ENCODE data around the gene RUNX3.

The RUNX3 gene

GRCh38 chr1:24929398-24930259 is 447 bp downstream of the RUNX3 start:
- DNase-seq (ENCODE audit: low read depth in 3 of 3), result peak in 1 of 3 donors; percentile 38

- no peak for DNase-seq (ENCODE audit: low read depth in 3 of 3)
Observed at GRCh38 chr1:24928689-24929397, 1.2 kb downstream of the RUNX3 start.

GRCh38 chr1:24927988-24928688 is 1.9 kb downstream of the RUNX3 start:
- DNase-seq (ENCODE audit: low read depth in 3 of 3), result no peak

GRCh38 chr1:24927473-24927872 is 2.6 kb downstream of the RUNX3 start:
- DNase-seq (ENCODE audit: low read depth in 3 of 3), result no peak

- DNase-seq (ENCODE audit: low read depth in 3 of 3), result no peak
Observed at GRCh38 chr1:24926563-24927249, 3.4 kb downstream of the RUNX3 start.

- DNase-seq (ENCODE audit: low read depth in 3 of 3), result no peak
Observed at GRCh38 chr1:24925963-24926362, 4.1 kb downstream of the RUNX3 start.

- peak; percentile 62 to 67 (median 63) for DNase-seq (ENCODE audit: low read depth in 3 of 3)
Observed at GRCh38 chr1:24925082-24925779, 4.8 kb downstream of the RUNX3 start.

- DNase-seq (ENCODE audit: low read depth in 3 of 3), result no peak
Observed at GRCh38 chr1:24923485-24924113, 6.5 kb downstream of the RUNX3 start.

- no peak for DNase-seq (ENCODE audit: low read depth in 3 of 3)
Observed at GRCh38 chr1:24921938-24922662, 8.0 kb downstream of the RUNX3 start.

GRCh38 chr1:24921412-24921811 is 8.7 kb downstream of the RUNX3 start:
- DNase-seq (ENCODE audit: low read depth in 3 of 3), result no peak

GRCh38 chr1:24920533-24920925 is 9.5 kb downstream of the RUNX3 start:
- DNase-seq (ENCODE audit: low read depth in 3 of 3), result no peak

- DNase-seq (ENCODE audit: low read depth in 3 of 3), result peak; percentile 53 to 66 (median 64)
Observed at GRCh38 chr1:24919791-24920532, 10.1 kb downstream of the RUNX3 start.

- DNase-seq (ENCODE audit: low read depth in 3 of 3), result no peak
Observed at GRCh38 chr1:24918995-24919605, 11.0 kb downstream of the RUNX3 start.

- no peak for DNase-seq (ENCODE audit: low read depth in 3 of 3)
Observed at GRCh38 chr1:24918370-24918769, 11.7 kb downstream of the RUNX3 start.

GRCh38 chr1:24917327-24918074 is 12.6 kb downstream of the RUNX3 start:
- DNase-seq (ENCODE audit: low read depth in 3 of 3), result no peak

GRCh38 chr1:24915816-24916602 is 14.1 kb downstream of the RUNX3 start:
- DNase-seq (ENCODE audit: low read depth in 3 of 3), result no peak
